HPDE6-E6E7 (cell line): Measurements from ENCODE around the gene PSMD11.
"Not testable (repeated sequence)": the region's sequence is repeated elsewhere in the genome, so short reads cannot be mapped to it uniquely, and the experiment has no call there.

Experiments used
- DNase-seq: peaks from one replicate; pipeline ENCODE4 v3.0.0; 2011; ENCODE audit warnings: missing footprints; ENCODE audit errors: extremely low spot score

Gene PSMD11

GRCh38 chr17:32444301-32445073, at the start of gene PSMD11:
Gene PSMD11, plus strand, starts transcription at chr17:32444510. Its CDS starts 14 bp downstream, at chr17:32444524.
- DNase-seq = peak; percentile 97

- no peak for DNase-seq
Measured at GRCh38 chr17:32396343-32396742, 48.0 kb upstream of the PSMD11 start.

GRCh38 chr17:32398946-32399345, 45.4 kb upstream of the PSMD11 start:
- no peak for DNase-seq

GRCh38 chr17:32410085-32410484, 34.2 kb upstream of the PSMD11 start:
- not testable (repeated sequence) for DNase-seq

GRCh38 chr17:32426894-32427293, 17.4 kb upstream of the PSMD11 start:
- no peak for DNase-seq

- DNase-seq = no peak
Measured at GRCh38 chr17:32429598-32429997, 14.7 kb upstream of the PSMD11 start.

- DNase-seq = no peak
Measured at GRCh38 chr17:32440722-32441121, 3.6 kb upstream of the PSMD11 start.

GRCh38 chr17:32441886-32442285, 2.4 kb upstream of the PSMD11 start:
- no peak for DNase-seq

GRCh38 chr17:32443827-32444300, 446 bp upstream of the PSMD11 start:
- DNase-seq = no peak

GRCh38 chr17:32445074-32445415, 735 bp downstream of the PSMD11 start:
- DNase-seq = peak; percentile 64

GRCh38 chr17:32445497-32445896, 1.2 kb downstream of the PSMD11 start:
- DNase-seq = no peak

- DNase-seq = no peak
Measured at GRCh38 chr17:32445971-32446370, 1.7 kb downstream of the PSMD11 start.

GRCh38 chr17:32446949-32447348, 2.6 kb downstream of the PSMD11 start:
- no peak for DNase-seq

GRCh38 chr17:32449963-32450362, 5.7 kb downstream of the PSMD11 start:
- DNase-seq = no peak

- DNase-seq = not testable (repeated sequence)
Measured at GRCh38 chr17:32450379-32450778, 6.1 kb downstream of the PSMD11 start.

GRCh38 chr17:32451879-32452278, 7.6 kb downstream of the PSMD11 start:
- no peak for DNase-seq

- DNase-seq = no peak
Measured at GRCh38 chr17:32452281-32452680, 8.0 kb downstream of the PSMD11 start.

GRCh38 chr17:32453370-32453769, 9.1 kb downstream of the PSMD11 start:
- DNase-seq = no peak

GRCh38 chr17:32458371-32458770, 14.1 kb downstream of the PSMD11 start:
- no peak for DNase-seq

- DNase-seq = no peak
Measured at GRCh38 chr17:32460054-32460453, 15.7 kb downstream of the PSMD11 start.

GRCh38 chr17:32461498-32461852, 17.2 kb downstream of the PSMD11 start:
- no peak for DNase-seq

GRCh38 chr17:32461853-32462617, 17.7 kb downstream of the PSMD11 start:
- DNase-seq = no peak

GRCh38 chr17:32463304-32463703, 19.0 kb downstream of the PSMD11 start:
- no peak for DNase-seq
